Lung (tissue), 12 donors: ENCODE results near the gene GBE1. TPM values are rescaled to one million over a fixed set of nuclear protein-coding genes. Genes with fewer than 3 reads are reported as not detected.

ENCODE experiments used
- ATAC-seq: fragments of 200-7000 bp; cut with Tn5 transposase; one replicate; pipeline ENCODE4 v1.9.1; 2020; ENCODE audit warnings: moderate number of reproducible peaks; ENCODE audit not compliant: insufficient read depth, low FRiP score
- DNase-seq, 3 donors: peaks; one replicate each; pipeline ENCODE4 v3.0.0-alpha.2; 2013 to 2017
- H3K27ac ChIP-seq, 2 donors: one replicate each; pipeline ENCODE4 v1.5.1; 2013; ENCODE audit warnings: mild to moderate bottlenecking in 2 of 2, moderate library complexity in 2 of 2, control low read depth in 1 of 2, inconsistent platforms in 1 of 2, low read depth in 1 of 2, low read length in 1 of 2
- H3K27me3 ChIP-seq, 3 donors: one replicate each; pipeline ENCODE4 v1.5.1; 2013; ENCODE audit warnings: low read length in 2 of 3; ENCODE audit not compliant: control insufficient read depth in 3 of 3, insufficient read depth in 3 of 3
- H3K36me3 ChIP-seq, 4 donors: one replicate each; pipeline ENCODE4 v1.5.1; 2013; ENCODE audit warnings: low read length in 4 of 4, mild to moderate bottlenecking in 1 of 4, moderate library complexity in 1 of 4; ENCODE audit not compliant: control insufficient read depth in 4 of 4, insufficient read depth in 4 of 4
- H3K4me1 ChIP-seq, 5 donors: one replicate each; pipeline ENCODE4 v1.5.1; 2013; ENCODE audit warnings: low read length in 5 of 5, mild to moderate bottlenecking in 2 of 5, moderate library complexity in 1 of 5; ENCODE audit not compliant: control insufficient read depth in 5 of 5, insufficient read depth in 5 of 5
- H3K4me3 ChIP-seq: one replicate; pipeline ENCODE4 v1.5.1; 2013; ENCODE audit warnings: mild to moderate bottlenecking, control low read depth, moderate library complexity
- H3K9ac ChIP-seq, 2 donors: one replicate each; pipeline ENCODE4 v1.5.1; 2013; ENCODE audit warnings: low read length in 2 of 2, control low read depth in 1 of 2; ENCODE audit not compliant: insufficient read depth in 1 of 2
- H3K9me3 ChIP-seq, 4 donors: one replicate each; pipeline ENCODE4 v1.5.1; 2013; ENCODE audit warnings: low read length in 3 of 4, mild to moderate bottlenecking in 1 of 4, moderate library complexity in 1 of 4; ENCODE audit not compliant: control insufficient read depth in 4 of 4, insufficient read depth in 3 of 4
- CTCF ChIP-seq: IDR thresholded peaks from 2 replicates; pipeline ENCODE4 v1.5.1; 2012; ENCODE audit warnings: mild to moderate bottlenecking; ENCODE audit errors: control extremely low read depth, extremely low read depth
- WGBS, 2 donors: extraction: QIAGEN DNeasy Blood & Tissue Kit; methylation state at CpG; one replicate each; pipeline ENCODE4 v1.1.7; 2013; 5-methylcytosine and 5-hydroxymethylcytosine counted together
- polyA plus RNA-seq, 2 donors: library from polyadenylated mRNA; stranded (reverse); fragments of 200-250 nt; gene quantifications; one replicate each; pipeline ENCODE4 v1.2.1, GENCODE V29; 2013
- total RNA-seq, 2 donors: library from RNA; depleted of rRNA in 1 of 2; stranded (reverse); fragments of >200 nt in 1 of 2; gene quantifications; one replicate each; pipeline ENCODE4 v1.2.1, GENCODE V29; 2014 to 2021
- donor health status: control.
- donor health status: control.
- donor health status: Bipolar disorder and iron deficiency.
- donor health status: healthy.
- donor health status: DM: yes; HTN: yes; CAD: no.

The GBE1 gene
- total and polyA plus RNA-seq, 4 donors: 10.5 to 39.1 (median 31.6) TPM

- Histone ChIP-seq H3K9me3 (no peaks in the 10 kb centered on the region), H3K4me1 (peaks cover 0 to 21% (median 6%) of the 10 kb centered on the region in 5 donors), H3K27me3 (no peaks in the 10 kb centered on the region), H3K27ac (no peak overlapping the region), H3K36me3 (no peaks in the 10 kb centered on the region), H3K9ac (no peak overlapping the region), H3K4me3 (no peak overlapping the region)
- TF ChIP-seq CTCF: no peak
- ATAC-seq: no peak
- DNase-seq: no peak
- 82 to 84% methylated on average over 3 of the region's 3 CpGs for WGBS, 2 donors
Observed at GRCh38 chr3:81483046-81483445, 278.4 kb downstream of the GBE1 start.

DNA sequence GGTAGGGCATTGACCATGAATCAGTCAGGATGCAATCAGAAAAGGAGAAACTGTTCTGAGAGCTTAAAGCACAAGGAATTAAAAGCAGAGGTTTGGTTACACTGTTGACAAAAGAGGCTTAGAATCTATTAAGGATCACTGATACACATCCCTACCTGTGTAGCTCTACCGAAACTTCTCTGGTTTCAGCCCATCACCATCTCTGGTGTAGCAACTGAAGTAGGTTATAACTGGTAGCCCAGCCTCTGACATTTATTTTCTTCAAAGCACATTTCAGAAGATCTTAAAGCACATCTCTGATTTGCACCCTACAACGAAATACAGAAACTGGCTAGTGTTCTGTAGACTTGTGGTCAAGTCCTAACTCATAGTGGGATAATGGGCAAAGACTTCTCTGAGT is 283.7 kb downstream of the GBE1 start:
- WGBS, 2 donors: 92 to 94% methylated on average over 2 of the region's 2 CpGs

GRCh38 chr3:81476692-81477091 is 284.8 kb downstream of the GBE1 start:
- Histone ChIP-seq H3K27ac (no peak overlapping the region), H3K4me1 (peaks cover 0 to 2% (median 0%) of the 10 kb centered on the region in 5 donors), H3K4me3 (no peak overlapping the region), H3K9me3 (no peaks in the 10 kb centered on the region), H3K9ac (no peak overlapping the region), H3K36me3 (no peaks in the 10 kb centered on the region), H3K27me3 (no peaks in the 10 kb centered on the region)
- 23 to 35% methylated on average over 4 of the region's 4 CpGs for WGBS, 2 donors
- TF ChIP-seq CTCF: no peak
- ATAC-seq (no peak), DNase-seq (no peak)

More for the DNA sequence above, 283.7 kb downstream of the GBE1 start:
- Histone ChIP-seq H3K36me3 (no peaks in the 10 kb centered on the region), H3K9me3 (no peaks in the 10 kb centered on the region), H3K4me1 (peaks cover 0 to 4% (median 0%) of the 10 kb centered on the region in 5 donors), H3K4me3 (no peak overlapping the region), H3K27me3 (no peaks in the 10 kb centered on the region), H3K9ac (no peak overlapping the region), H3K27ac (no peak overlapping the region)
- ATAC-seq: no peak
- no peak for DNase-seq
- TF ChIP-seq CTCF: no peak
